NCI-H2029 (cell line): Measurements from ENCODE around the gene PLD4.
A peak's percentile ranks its signal among the peaks of the same experiment; 100 is the strongest.
"Not testable (repeated sequence)": the region's sequence is repeated elsewhere in the genome, so short reads cannot be mapped to it uniquely, and the experiment has no call there.

ENCODE experiments used
- DNase-seq: peaks from one replicate; lab custom pipeline; 2025; lab: John Stamatoyannopoulos, UW

PLD4 gene

GRCh38 chr14:104899781-104900180 is 24.9 kb upstream of the PLD4 start:
- no peak for DNase-seq

GRCh38 chr14:104900639-104901512 is 23.8 kb upstream of the PLD4 start:
- no peak for DNase-seq

DNA sequence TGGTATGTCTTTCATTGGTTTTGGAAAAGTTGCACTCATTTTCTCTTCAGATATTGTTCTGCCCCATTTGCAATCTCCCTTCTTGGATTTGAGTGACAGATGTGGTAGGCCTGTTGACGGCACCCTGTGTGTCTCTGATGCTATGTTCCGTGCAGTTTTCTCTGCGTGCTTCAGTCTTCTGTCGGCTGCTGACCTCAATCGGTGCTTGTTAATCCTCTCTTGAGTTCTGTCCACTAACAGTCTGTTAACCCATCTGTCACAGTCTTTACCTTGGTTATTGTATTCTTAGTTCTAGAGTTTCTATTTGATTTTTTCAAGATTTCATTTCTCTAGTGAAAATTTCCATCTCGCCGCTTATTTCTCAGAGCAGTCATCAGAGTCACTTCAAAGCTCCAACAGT is 20.7 kb upstream of the PLD4 start:
- no peak for DNase-seq

DNA sequence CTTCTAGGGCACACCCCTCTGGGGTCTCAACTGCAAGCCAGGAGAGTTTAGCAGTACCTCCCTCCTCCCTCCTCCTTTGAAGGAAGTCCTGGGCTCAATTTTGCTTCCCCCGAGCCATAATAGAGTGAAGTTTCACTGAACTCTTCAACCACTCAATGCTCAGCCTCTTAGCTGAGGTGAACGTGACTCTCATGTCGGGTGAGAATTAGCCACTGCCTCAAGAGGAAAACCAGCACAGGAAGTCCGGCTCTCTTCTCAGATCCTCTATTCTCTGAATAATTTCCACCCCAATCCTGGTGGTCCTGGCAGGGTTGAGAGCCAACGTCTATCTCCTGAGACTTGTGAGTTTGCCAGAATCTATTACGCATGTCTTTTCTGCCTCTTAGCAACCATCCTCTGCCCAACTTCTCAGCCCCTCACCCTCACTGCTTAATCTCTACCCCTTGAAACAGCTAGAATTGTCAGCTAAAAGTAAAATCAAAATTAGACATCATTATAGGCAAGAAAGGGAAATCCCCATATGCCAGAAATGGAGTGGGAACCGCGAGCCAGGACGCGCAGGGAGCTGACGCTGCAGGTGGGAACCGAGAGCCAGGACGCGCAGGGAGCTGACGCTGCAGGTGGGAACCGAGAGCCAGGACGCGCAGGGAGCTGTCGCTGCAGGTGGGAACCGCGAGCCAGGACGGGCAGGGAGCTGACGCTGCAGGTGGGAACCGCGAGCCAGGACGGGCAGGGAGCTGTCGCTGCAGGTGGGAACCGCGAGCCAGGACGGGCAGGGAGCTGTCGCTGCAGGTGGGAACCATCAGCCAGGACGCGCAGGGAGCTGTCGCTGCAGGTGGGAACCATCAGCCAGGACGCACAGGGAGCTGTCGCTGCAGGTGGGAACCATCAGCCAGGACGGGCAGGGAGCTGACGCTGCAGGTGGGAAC is 19.8 kb upstream of the PLD4 start:
- DNase-seq, result not testable (repeated sequence)

GRCh38 chr14:104905579-104905933 is 19.1 kb upstream of the PLD4 start:
- DNase-seq, result not testable (repeated sequence)

GRCh38 chr14:104908303-104908702 is 16.4 kb upstream of the PLD4 start:
- DNase-seq, result no peak

DNA sequence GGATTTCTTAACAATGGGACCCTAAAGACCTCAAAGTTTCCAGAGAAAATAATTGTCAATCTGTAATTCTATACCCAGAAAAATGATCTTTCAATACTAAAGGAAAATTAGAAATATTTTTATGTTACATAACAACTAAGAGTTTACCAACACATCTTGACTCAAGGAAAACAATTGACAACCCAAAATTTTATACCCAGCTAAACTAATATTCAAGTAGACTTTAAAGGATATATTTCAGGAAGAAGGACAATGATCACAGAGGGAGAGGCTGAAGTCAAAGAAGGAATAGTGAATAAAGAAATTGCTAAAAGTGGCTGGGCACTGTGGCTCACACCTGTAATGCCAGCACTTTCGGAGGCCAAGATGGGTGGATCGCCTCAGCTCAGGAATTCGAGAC is 12.6 kb upstream of the PLD4 start:
- no peak for DNase-seq

- peak; percentile 80 for DNase-seq
Observed at GRCh38 chr14:104913435-104913834, 11.2 kb upstream of the PLD4 start.

- no peak for DNase-seq
Observed at GRCh38 chr14:104917116-104917515, 7.6 kb upstream of the PLD4 start.

DNA sequence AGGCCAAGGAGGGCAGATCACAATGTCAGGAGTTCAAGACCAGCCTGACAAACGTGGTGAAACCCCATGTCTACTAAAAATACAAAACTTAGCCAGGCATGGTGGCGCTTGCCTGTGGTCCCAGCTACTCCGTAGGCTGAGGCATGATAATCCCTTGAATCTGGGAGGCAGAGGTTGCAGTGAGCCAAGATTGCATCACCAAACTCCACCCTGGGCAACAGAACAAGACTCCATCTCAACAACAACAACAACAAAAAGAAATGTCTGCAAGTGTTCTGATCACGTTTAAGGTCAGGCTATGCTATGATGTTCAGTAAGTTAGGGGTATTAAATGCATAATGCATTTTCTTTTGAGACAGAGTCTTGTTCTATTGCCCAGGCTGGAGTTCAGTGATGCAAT is 6.7 kb upstream of the PLD4 start:
- no peak for DNase-seq

GRCh38 chr14:104919152-104919992 is 5.3 kb upstream of the PLD4 start:
- DNase-seq, result not testable (repeated sequence)

DNA sequence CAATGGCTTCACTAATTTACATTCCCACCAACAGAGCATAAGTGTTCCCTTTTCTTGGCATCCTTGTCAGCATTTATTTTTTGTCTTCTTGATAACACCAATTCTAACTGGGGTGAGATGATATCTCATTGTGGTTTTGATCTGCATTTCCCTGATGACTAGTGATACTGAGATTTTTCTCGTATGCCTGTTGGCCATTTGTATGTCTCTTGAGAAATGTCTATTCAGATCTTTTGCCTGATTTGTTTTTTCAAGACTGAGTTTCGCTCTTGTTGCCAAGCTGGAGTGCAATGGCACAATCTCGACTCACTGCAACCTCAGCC is 4.7 kb upstream of the PLD4 start:
- no peak for DNase-seq

GRCh38 chr14:104923640-104924420 is 849 bp upstream of the PLD4 start:
- DNase-seq, result no peak

- DNase-seq, result no peak
Observed at GRCh38 chr14:104925214-104925854, 655 bp downstream of the PLD4 start.

GRCh38 chr14:104925855-104926609 is 1.4 kb downstream of the PLD4 start:
- DNase-seq, result no peak

GRCh38 chr14:104926619-104927431 is 2.1 kb downstream of the PLD4 start:
- DNase-seq, result no peak

DNA sequence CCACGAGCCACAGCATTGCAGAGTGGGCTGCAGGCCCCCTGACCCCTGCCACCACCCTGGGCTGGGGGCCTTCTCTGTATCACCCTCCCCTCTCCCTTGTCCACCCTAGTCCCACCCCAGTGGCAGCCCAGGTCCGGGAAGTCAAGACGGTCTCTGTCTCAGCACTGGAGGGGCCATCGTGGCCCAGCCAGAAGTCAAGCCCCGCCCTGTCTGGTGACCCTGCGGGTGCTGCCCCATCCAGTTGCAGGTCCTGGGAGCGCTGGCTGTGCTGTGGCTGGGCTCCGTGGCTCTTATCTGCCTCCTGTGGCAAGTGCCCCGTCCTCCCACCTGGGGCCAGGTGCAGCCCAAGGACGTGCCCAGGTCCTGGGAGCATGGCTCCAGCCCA is 2.7 kb downstream of the PLD4 start:
- no peak for DNase-seq

- no peak for DNase-seq
Observed at GRCh38 chr14:104927901-104928300, 3.2 kb downstream of the PLD4 start.

- DNase-seq, result no peak
Observed at GRCh38 chr14:104928391-104929133, 3.9 kb downstream of the PLD4 start.
